GM19324 (cell line): Measurements from ENCODE around the gene ABCE1.

Source experiments
- ATAC-seq: cut with Tn5 transposase; IDR thresholded peaks from one replicate; pipeline ENCODE4 v1.9.1; 2021; ENCODE audit warnings: mild to moderate bottlenecking, moderate library complexity; ENCODE audit not compliant: unreplicated experiment, low FRiP score

ABCE1 gene

DNA sequence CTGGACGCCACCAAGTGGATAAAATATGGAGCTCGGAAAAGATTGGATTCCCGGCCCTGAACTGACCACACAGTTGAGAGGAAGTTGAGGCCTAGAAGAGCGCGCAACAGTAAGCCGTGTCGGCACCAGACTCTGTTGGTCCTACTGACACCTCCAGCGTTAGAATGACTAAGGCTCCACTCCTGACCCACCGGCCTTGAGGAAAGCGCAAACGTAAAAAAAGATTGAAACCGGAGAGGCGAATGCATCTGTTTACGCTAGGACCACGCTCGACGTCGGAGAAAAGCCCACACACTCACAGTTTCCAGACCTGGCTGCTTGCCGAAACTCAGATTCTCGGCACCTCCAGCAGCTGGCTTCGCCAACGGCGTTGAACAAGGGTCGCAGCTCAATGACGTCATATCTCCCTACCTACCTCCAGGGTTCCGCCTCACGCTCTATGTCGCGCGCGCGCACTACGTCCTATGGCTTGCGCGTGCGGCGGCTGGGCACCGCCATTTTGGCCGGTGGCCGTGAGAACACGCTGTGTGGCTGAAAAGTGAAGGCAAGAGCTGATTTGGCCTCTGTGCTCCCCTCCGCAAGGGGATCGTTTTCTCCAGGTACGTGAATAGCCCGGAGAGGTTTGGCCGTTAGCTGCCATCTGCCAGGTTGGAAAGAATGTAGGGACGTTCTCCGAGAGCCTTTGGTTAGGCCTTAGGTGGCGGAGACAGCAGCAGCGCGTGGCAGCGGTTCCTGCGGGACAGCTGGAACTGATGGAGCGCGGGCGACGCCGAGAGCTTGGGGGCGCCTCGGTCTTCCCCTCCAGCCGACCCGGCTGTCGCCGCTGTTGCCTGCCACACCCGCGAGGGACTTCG is at the start of gene ABCE1, which contains the start of gene ANAPC10:
Gene ABCE1, plus strand, starts transcription at position 491 of the 854 bp plus-strand sequence. CDS start 6,102 bp downstream, outside the sequence.
Gene ANAPC10, minus strand, starts transcription at position 376 of the 854 bp plus-strand sequence. CDS start 2,097 bp downstream, outside the sequence.
- ATAC-seq, result peak; percentile 94

DNA sequence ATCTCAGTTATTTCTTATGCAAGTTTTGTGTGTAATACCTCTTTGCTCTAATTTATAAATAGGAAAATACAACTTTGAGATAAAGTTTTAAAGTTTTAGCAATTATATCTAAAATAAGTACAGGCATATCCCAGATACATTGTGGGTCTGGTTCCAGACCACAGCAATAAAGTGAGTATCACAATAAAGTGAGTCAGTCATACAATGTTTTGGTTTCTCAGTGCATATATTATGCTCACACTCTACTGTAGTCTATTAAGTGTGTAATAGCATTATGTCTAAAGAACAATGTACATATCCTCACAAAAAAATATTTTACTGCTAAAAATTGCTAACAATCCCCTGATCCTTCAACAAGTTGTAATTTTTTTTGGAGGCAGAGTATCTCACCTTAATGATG is 49.3 kb upstream of the ABCE1 start:
- ATAC-seq, result no peak

DNA sequence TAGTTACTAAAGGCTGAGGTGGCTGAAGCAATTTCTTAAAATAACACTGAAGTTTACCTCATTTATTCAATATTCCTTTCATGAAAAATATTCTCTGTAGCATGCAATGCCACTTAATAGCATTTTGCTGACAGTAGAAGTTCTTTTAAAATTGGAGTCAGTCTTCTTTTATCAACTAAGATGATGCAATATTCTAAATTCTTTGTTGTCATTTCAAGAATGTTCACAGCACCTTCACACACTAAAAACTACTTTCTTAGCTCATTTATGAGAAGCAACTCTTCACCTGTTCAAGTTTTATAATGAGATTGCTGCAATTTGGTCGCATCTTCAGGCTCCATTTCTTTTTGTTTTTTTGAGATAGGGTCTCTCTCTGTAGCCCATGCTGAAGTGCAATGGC is 48.9 kb upstream of the ABCE1 start:
- no peak for ATAC-seq

GRCh38 chr4:145055533-145056257 is 42.4 kb upstream of the ABCE1 start:
- ATAC-seq, result no peak

- no peak for ATAC-seq
These were observed 41.6 kb upstream of the ABCE1 start for GRCh38 chr4:145056325-145057130.

DNA sequence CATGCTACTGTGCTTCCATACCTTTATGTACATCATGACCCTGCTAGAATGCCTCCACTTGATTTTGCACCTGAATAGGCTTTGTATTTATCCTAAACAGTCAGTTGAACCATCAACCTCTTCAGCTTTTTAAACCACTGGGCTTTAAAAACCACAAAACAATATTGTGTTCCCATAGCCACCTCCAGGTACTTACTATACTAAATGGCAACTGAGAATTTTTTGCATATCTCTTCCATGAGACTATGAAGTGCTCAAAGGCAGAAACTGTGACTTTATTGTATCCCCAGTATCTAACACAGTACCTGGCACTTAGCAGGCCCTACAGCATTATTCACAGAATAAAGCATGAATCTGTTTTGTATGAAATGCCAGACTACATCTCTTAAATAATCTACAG is 39.9 kb upstream of the ABCE1 start:
- no peak for ATAC-seq

GRCh38 chr4:145061318-145061920 is 36.7 kb upstream of the ABCE1 start:
- no peak for ATAC-seq

DNA sequence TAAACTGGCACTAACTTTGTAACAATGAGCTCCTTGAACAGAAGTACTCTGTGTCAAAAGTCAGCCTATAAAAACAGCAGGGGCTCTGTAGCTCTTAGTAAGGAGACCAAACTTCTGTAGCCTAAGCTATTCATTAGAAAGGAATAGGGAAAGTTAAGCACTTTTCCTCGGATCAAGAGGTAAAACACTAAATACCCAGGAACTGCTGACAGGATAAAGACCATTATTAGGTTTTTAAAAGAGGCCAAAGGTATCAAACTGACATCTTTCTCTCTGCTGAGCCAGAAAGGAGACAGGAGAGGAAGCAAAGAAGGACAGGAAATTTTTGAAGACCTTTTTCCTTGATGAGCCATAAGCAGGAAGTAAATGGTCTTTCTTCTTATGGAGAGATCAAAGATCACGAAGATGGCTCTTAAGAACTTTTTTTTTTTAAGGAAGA is 32.0 kb upstream of the ABCE1 start:
- no peak for ATAC-seq

- ATAC-seq, result no peak
These were observed 28.8 kb upstream of the ABCE1 start for GRCh38 chr4:145069361-145069760.

GRCh38 chr4:145071560-145071959 is 26.6 kb upstream of the ABCE1 start:
- no peak for ATAC-seq

DNA sequence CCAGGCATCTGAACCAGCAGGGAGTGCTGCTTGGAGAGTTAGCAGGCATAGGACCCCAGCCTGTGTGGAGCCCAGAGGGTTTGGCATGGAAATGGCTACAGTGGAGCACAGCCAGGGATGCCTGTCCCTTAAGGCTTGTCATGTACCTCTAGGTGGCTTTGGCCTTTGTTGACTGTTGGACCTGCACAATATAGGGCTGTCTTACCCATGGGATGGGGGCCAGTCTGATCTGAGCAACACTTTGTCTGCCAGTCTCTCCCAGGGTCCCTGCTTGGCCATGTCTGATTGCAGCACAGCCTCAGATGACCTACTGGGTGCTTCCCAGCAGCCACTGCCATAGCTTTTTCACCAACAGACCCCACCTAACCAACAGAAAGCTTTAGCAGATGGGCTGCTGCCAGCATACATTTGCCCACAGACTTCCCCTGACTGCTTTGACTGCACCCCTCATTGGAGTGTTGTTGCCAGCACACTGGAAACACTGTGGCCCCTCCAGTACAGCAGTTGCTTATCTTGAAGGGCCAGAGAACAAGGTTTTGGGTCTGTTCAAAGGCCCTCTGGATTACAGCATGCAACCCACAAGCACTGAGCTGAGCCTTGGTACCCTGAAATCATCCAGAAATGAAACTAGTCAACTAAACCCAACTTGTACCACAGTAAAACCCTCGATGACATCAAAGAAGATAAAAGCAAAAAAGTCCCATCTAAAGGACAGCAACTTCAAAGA is 22.2 kb upstream of the ABCE1 start:
- no peak for ATAC-seq

- ATAC-seq, result no peak
These were observed 21.6 kb upstream of the ABCE1 start for GRCh38 chr4:145076469-145076855.

- no peak for ATAC-seq
These were observed 16.4 kb upstream of the ABCE1 start for GRCh38 chr4:145081756-145082155.

DNA sequence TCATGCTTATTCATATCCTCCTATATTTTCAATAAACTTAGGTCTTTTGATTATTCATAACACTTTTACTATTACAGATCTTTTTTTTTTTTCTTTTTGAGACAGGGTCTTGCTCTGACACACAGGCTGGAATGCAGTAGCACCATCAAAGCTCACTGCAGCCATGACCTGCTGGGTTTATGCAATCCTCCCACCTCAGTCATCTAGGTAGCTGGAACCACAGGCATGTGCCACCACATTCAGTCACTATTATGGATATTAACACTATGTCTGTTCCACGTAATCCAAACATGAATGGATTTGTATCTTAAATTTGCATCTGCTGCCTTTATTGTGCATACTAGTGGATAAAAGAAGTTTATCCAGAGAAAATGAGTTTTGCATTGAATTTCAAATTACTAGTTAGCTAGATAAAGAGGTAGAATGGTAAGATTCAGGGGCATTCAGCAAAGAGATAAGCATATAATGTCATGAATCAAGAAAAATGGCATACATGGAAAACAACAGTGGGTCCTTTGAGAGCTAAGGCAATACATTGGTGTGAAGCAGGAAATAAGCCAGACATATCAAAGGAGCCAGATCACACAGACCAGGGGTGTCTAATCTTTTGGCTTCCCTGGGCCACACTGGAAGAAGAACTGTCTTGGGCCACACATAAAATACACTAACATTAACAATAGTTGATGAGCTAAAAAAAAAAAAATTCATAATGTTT is 14.1 kb upstream of the ABCE1 start:
- ATAC-seq, result no peak

DNA sequence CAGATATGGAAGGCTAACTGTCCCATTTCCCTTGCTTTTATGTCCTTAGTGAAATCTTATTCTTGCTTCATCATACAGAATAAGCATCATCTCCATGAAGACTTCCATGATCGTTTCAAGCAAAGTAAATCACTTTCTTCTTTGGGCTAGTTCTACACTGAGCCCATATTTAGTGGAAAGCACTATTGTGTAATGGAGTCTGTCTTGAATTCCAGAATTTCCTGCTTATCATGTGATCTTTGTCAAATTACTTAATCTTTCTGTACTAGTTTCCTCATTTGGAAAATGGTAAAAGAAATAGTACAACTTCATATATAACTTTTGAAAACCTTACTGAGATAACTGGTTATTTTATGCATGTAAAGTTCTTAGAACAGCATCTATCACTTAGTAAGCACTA is 7.7 kb upstream of the ABCE1 start:
- ATAC-seq, result no peak

DNA sequence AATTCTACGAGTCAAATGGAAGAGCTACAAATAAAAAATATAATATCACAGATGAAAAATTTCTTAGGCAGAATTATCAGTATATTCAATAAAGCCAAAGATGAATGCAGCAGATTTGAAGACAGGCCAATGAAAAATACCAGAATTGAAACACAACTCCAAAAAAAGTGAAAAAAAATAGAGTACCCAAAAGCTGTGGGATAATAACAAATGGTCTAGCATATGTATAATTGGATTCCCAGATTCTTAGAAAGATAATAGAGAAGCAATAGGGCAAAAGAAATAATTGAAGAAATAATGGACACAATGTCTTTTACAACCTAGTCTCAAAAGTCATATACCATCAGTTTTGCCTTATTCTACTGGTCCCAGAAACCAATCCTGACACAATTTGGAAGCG is 4.5 kb upstream of the ABCE1 start:
- no peak for ATAC-seq

- no peak for ATAC-seq
These were observed 735 bp upstream of the ABCE1 start for GRCh38 chr4:145097331-145097820.

GRCh38 chr4:145098675-145099037 is 545 bp downstream of the ABCE1 start:
- peak; percentile 5 for ATAC-seq

DNA sequence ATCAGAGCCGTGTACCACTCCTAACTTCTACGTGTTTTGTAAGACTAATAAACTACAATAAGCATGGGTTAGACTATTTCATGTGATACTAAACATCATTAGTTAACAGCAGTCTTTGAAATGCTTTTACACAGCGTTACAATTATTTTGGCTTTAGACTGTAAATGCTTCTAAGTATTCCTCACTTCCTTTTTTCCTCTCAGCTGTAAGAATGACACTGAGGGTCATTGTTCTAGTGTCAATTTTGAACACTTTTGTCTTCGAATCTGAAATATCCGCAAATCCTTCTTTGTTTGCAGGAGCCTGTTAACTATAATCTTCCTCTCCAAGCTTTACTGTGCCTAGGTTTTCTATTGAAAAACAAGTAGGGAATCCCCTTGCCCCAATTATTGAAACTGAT is 1.5 kb downstream of the ABCE1 start:
- ATAC-seq, result no peak
